Ishikawa (cell line): ENCODE measurements around the gene ENTREP1.

Source experiments
- CEBPB ChIP-seq: IDR thresholded peaks from 2 replicates; pipeline ENCODE4 v1.6.1; 2012
- CREB1 ChIP-seq: IDR thresholded peaks from 2 replicates; pipeline ENCODE4 v1.6.1; 2012; ENCODE audit warnings: low read depth
- EGR1 ChIP-seq: IDR thresholded peaks from 2 replicates; pipeline ENCODE4 v1.6.1; 2012
- EP300 ChIP-seq: IDR thresholded peaks from 2 replicates; pipeline ENCODE4 v1.6.1; 2012; ENCODE audit warnings: borderline replicate concordance
- FOXM1 ChIP-seq: IDR thresholded peaks from 2 replicates; pipeline ENCODE4 v1.6.1; 2012; ENCODE audit warnings: low read depth, borderline replicate concordance
- MAX ChIP-seq: IDR thresholded peaks from 2 replicates; pipeline ENCODE4 v1.6.1; 2012
- NFIC ChIP-seq: IDR thresholded peaks from 2 replicates; pipeline ENCODE4 v1.6.1; 2012
- RAD21 ChIP-seq: IDR thresholded peaks from 2 replicates; pipeline ENCODE4 v1.6.1; 2012; ENCODE audit warnings: low read depth
- REST ChIP-seq: IDR thresholded peaks from 2 replicates; pipeline ENCODE4 v1.6.1; 2012; ENCODE audit warnings: low read depth, mild to moderate bottlenecking
- TAF1 ChIP-seq: IDR thresholded peaks from 2 replicates; pipeline ENCODE4 v1.6.1; 2012; ENCODE audit warnings: low read depth, mild to moderate bottlenecking
- TCF12 ChIP-seq: IDR thresholded peaks from 2 replicates; pipeline ENCODE4 v1.6.1; 2012; ENCODE audit warnings: low read depth
- TEAD4 ChIP-seq: IDR thresholded peaks from 2 replicates; pipeline ENCODE4 v1.6.1; 2012
- USF1 ChIP-seq: IDR thresholded peaks from 2 replicates; pipeline ENCODE4 v1.6.1; 2012
- YY1 ChIP-seq: IDR thresholded peaks from 2 replicates; pipeline ENCODE4 v1.6.1; 2012; ENCODE audit warnings: low read depth
- ZBTB7A ChIP-seq: IDR thresholded peaks from 2 replicates; pipeline ENCODE4 v1.6.1; 2012; ENCODE audit warnings: low read depth

The ENTREP1 gene

GRCh38 chr9:69346596-69347390, 21.8 kb downstream of the ENTREP1 start:
- TF ChIP-seq MAX (no peak), CEBPB (no peak), TCF12 (no peak), TEAD4 (no peak), EGR1 (no peak), ZBTB7A (no peak), NFIC (no peak), RAD21 (no peak), REST (no peak), USF1 (no peak), TAF1 (no peak), FOXM1 (no peak)

DNA sequence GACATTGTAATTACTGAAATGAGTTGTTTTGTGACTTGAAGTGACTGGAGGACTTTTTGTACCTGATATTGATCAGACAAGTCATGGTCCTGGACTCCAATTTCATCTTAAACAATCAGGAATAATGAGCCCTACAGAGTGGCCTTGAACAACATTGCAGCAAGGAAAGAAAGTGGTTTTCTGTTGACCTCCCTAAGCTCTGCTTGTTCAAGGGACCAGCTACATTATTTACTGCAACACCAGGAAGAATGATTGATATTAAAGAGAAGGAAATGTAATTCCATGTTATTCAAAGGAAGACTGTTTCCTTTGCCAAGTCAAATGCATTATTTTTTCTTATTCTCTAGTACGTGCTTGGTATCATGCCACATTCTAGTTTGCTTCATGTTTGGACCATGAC, 22.6 kb downstream of the ENTREP1 start:
- TF ChIP-seq USF1 (no peak), MAX (no peak), YY1 (no peak), EP300 (no peak), TCF12 (no peak), REST (no peak), RAD21 (no peak), EGR1 (no peak), ZBTB7A (no peak), NFIC (no peak), CEBPB (no peak), TAF1 (no peak), FOXM1 (no peak), CREB1 (no peak), TEAD4 (no peak)

GRCh38 chr9:69351227-69351626, 26.2 kb downstream of the ENTREP1 start:
- TF ChIP-seq NFIC (no peak), CEBPB (no peak), YY1 (no peak)

GRCh38 chr9:69355232-69355631, 30.2 kb downstream of the ENTREP1 start:
- TF ChIP-seq TAF1 = no peak
- no peak for TF ChIP-seq EGR1
- no peak for TF ChIP-seq REST
- TF ChIP-seq CEBPB = no peak
- no peak for TF ChIP-seq FOXM1
- no peak for TF ChIP-seq EP300
- no peak for TF ChIP-seq TCF12
- no peak for TF ChIP-seq ZBTB7A
- TF ChIP-seq CREB1 = no peak
- TF ChIP-seq RAD21 = no peak
- no peak for TF ChIP-seq MAX
- TF ChIP-seq USF1 = no peak
- TF ChIP-seq NFIC = no peak
- no peak for TF ChIP-seq TEAD4
- no peak for TF ChIP-seq YY1
